Measurements from ENCODE around the gene MRPS35. TPM values are rescaled to one million over a fixed set of nuclear protein-coding genes. Genes with fewer than 3 reads are reported as not detected.

Gene MRPS35
- total RNA-seq, 1 donor from 2014 or later, result 54.0 TPM

GRCh38 chr12:27756670-27757195 is 46.1 kb downstream of the MRPS35 start:
- H3K27me3 Mint-ChIP-seq (ENCODE audit: low read depth), result no peaks in the 10 kb centered on the region

GRCh38 chr12:27762757-27763156 is 52.1 kb downstream of the MRPS35 start:
- H3K27me3 Mint-ChIP-seq (ENCODE audit: low read depth), result no peaks in the 10 kb centered on the region
- no peak overlapping the region for H3K4me3 Mint-ChIP-seq (ENCODE audit: low read depth)
- H3K36me3 Mint-ChIP-seq (ENCODE audit: low read depth), result peaks cover 6% of the 10 kb centered on the region
- no peak for DNase-seq (ENCODE audit: low spot score)
- H3K9me3 Mint-ChIP-seq, result no peaks in the 10 kb centered on the region
- H3K27ac Mint-ChIP-seq, result no peak overlapping the region
- intact Hi-C loops (cut with micrococcal nuclease), result loop anchor here (1.0 to 2.0 kb wide), 3 partner anchors 18 to 60 kb away; partner anchors contain the start of genes KLHL42 and MANSC4
- peaks cover 20% of the 10 kb centered on the region for H3K4me1 Mint-ChIP-seq (ENCODE audit: low read depth)

More at GRCh38 chr12:27756670-27757195, 46.1 kb downstream of the MRPS35 start:
- Mint-ChIP-seq H3K4me1 (ENCODE audit: low read depth) (peaks cover 4% of the 10 kb centered on the region), H3K4me3 (ENCODE audit: low read depth) (no peak overlapping the region), H3K27ac (no peak overlapping the region), H3K36me3 (ENCODE audit: low read depth) (peaks cover 22% of the 10 kb centered on the region), H3K9me3 (no peaks in the 10 kb centered on the region)
- intact Hi-C loops (cut with micrococcal nuclease), result no loop called here
- DNase-seq (ENCODE audit: low spot score), result no peak

GRCh38 chr12:27766587-27766986 is 56.0 kb downstream of the MRPS35 start:
- Mint-ChIP-seq H3K4me1 (ENCODE audit: low read depth) (peaks cover 25% of the 10 kb centered on the region), H3K27me3 (ENCODE audit: low read depth) (peaks cover 9% of the 10 kb centered on the region), H3K9me3 (no peaks in the 10 kb centered on the region), H3K36me3 (ENCODE audit: low read depth) (peaks cover 6% of the 10 kb centered on the region), H3K4me3 (ENCODE audit: low read depth) (no peak overlapping the region), H3K27ac (no peak overlapping the region)
- no peak for DNase-seq (ENCODE audit: low spot score)
- intact Hi-C loops (cut with micrococcal nuclease), result no loop called here

- intact Hi-C loops (cut with micrococcal nuclease), result no loop called here
- H3K4me3 Mint-ChIP-seq (ENCODE audit: low read depth), result no peak overlapping the region
- peaks cover 12% of the 10 kb centered on the region for H3K4me1 Mint-ChIP-seq (ENCODE audit: low read depth)
- H3K27me3 Mint-ChIP-seq (ENCODE audit: low read depth), result peaks cover 14% of the 10 kb centered on the region
- no peaks in the 10 kb centered on the region for H3K9me3 Mint-ChIP-seq
- H3K36me3 Mint-ChIP-seq (ENCODE audit: low read depth), result no peaks in the 10 kb centered on the region
- DNase-seq (ENCODE audit: low spot score), result no peak
- H3K27ac Mint-ChIP-seq, result no peak overlapping the region
Measured at GRCh38 chr12:27769142-27769673, 58.6 kb downstream of the MRPS35 start.

- no peaks in the 10 kb centered on the region for H3K36me3 Mint-ChIP-seq (ENCODE audit: low read depth)
- no peak overlapping the region for H3K4me3 Mint-ChIP-seq (ENCODE audit: low read depth)
- intact Hi-C loops (cut with micrococcal nuclease), result no loop called here
- H3K9me3 Mint-ChIP-seq, result no peaks in the 10 kb centered on the region
- H3K4me1 Mint-ChIP-seq (ENCODE audit: low read depth), result peaks cover 11% of the 10 kb centered on the region
- DNase-seq (ENCODE audit: low spot score), result no peak
- no peak overlapping the region for H3K27ac Mint-ChIP-seq
- peaks cover 16% of the 10 kb centered on the region for H3K27me3 Mint-ChIP-seq (ENCODE audit: low read depth)
Measured at GRCh38 chr12:27771481-27772327, 61.1 kb downstream of the MRPS35 start.

- no peak for DNase-seq (ENCODE audit: low spot score)
- H3K9me3 Mint-ChIP-seq, result no peaks in the 10 kb centered on the region
- no peaks in the 10 kb centered on the region for H3K36me3 Mint-ChIP-seq (ENCODE audit: low read depth)
- H3K4me3 Mint-ChIP-seq (ENCODE audit: low read depth), result no peak overlapping the region
- intact Hi-C loops (cut with micrococcal nuclease), result no loop called here
- peaks cover 11% of the 10 kb centered on the region for H3K4me1 Mint-ChIP-seq (ENCODE audit: low read depth)
- no peak overlapping the region for H3K27ac Mint-ChIP-seq
- H3K27me3 Mint-ChIP-seq (ENCODE audit: low read depth), result peaks cover 21% of the 10 kb centered on the region
Measured at GRCh38 chr12:27772328-27773049, 61.9 kb downstream of the MRPS35 start.

GRCh38 chr12:27777141-27777540 is 66.5 kb downstream of the MRPS35 start:
- Mint-ChIP-seq H3K27ac (no peak overlapping the region), H3K36me3 (ENCODE audit: low read depth) (peaks cover 11% of the 10 kb centered on the region), H3K27me3 (ENCODE audit: low read depth) (peaks cover 24% of the 10 kb centered on the region), H3K4me3 (ENCODE audit: low read depth) (no peak overlapping the region), H3K9me3 (no peaks in the 10 kb centered on the region), H3K4me1 (ENCODE audit: low read depth) (peaks cover 22% of the 10 kb centered on the region)
- intact Hi-C loops (cut with micrococcal nuclease), result no loop called here
- DNase-seq (ENCODE audit: low spot score), result no peak

- Mint-ChIP-seq H3K4me1 (ENCODE audit: low read depth) (peaks cover 27% of the 10 kb centered on the region), H3K9me3 (no peaks in the 10 kb centered on the region), H3K4me3 (ENCODE audit: low read depth) (peak overlapping the region; percentile 58), H3K36me3 (ENCODE audit: low read depth) (peaks cover 20% of the 10 kb centered on the region), H3K27me3 (ENCODE audit: low read depth) (peaks cover 24% of the 10 kb centered on the region), H3K27ac (no peak overlapping the region)
- DNase-seq (ENCODE audit: low spot score), result no peak
- intact Hi-C loops (cut with micrococcal nuclease), result no loop called here
Measured at GRCh38 chr12:27778206-27778605, 67.6 kb downstream of the MRPS35 start.

GRCh38 chr12:27779416-27779919 is 68.8 kb downstream of the MRPS35 start:
- peaks cover 21% of the 10 kb centered on the region for H3K36me3 Mint-ChIP-seq (ENCODE audit: low read depth)
- peaks cover 19% of the 10 kb centered on the region for H3K27me3 Mint-ChIP-seq (ENCODE audit: low read depth)
- no peaks in the 10 kb centered on the region for H3K9me3 Mint-ChIP-seq
- H3K27ac Mint-ChIP-seq, result peak overlapping the region; percentile 81
- H3K4me3 Mint-ChIP-seq (ENCODE audit: low read depth), result peak overlapping the region; percentile 80
- H3K4me1 Mint-ChIP-seq (ENCODE audit: low read depth), result peaks cover 28% of the 10 kb centered on the region
- intact Hi-C loops (cut with micrococcal nuclease), result no loop called here
- no peak for DNase-seq (ENCODE audit: low spot score)

- Mint-ChIP-seq H3K9me3 (no peaks in the 10 kb centered on the region), H3K4me3 (ENCODE audit: low read depth) (peak within 1 kb of the TSS; percentile 80), H3K36me3 (ENCODE audit: low read depth) (peaks cover 26% of the 10 kb centered on the region), H3K4me1 (ENCODE audit: low read depth) (peaks cover 28% of the 10 kb centered on the region), H3K27me3 (ENCODE audit: low read depth) (peaks cover 18% of the 10 kb centered on the region), H3K27ac (peak within 1 kb of the TSS; percentile 81)
- peak; percentile 65 for DNase-seq (ENCODE audit: low spot score)
- intact Hi-C loops (cut with micrococcal nuclease), result loop anchor here (2.0 to 5.0 kb wide), 3 partner anchors 17 to 48 kb away; no protein-coding TSS in a partner anchor
Measured at GRCh38 chr12:27779920-27780611, 69.4 kb downstream of the MRPS35 start, which contains the start of the genes KLHL42 and MANSC4. TSS of gene KLHL42 (plus strand) at chr12:27780233. CDS start at chr12:27780331, 98 bp downstream. TSS of gene MANSC4 (minus strand) at chr12:27780236. CDS start at chr12:27771276, 8,960 bp downstream.

- intact Hi-C loops (cut with micrococcal nuclease), result loop anchor here (2.0 to 5.0 kb wide), 3 partner anchors 18 to 49 kb away; no protein-coding TSS in a partner anchor
- Mint-ChIP-seq H3K4me3 (ENCODE audit: low read depth) (peak overlapping the region; percentile 77), H3K4me1 (ENCODE audit: low read depth) (peaks cover 31% of the 10 kb centered on the region), H3K27ac (peak overlapping the region; percentile 58), H3K9me3 (no peaks in the 10 kb centered on the region), H3K36me3 (ENCODE audit: low read depth) (peaks cover 26% of the 10 kb centered on the region), H3K27me3 (ENCODE audit: low read depth) (peaks cover 17% of the 10 kb centered on the region)
- no peak for DNase-seq (ENCODE audit: low spot score)
Measured at GRCh38 chr12:27780612-27781408, 70.2 kb downstream of the MRPS35 start.
